HG03521 (cell line): Measurements from ENCODE around the gene ATG2A.
A peak's percentile ranks its signal among the peaks of the same experiment; 100 is the strongest.

Source experiments
- ATAC-seq: cut with Tn5 transposase; IDR thresholded peaks from one replicate; pipeline ENCODE4 v1.9.1; 2021; ENCODE audit warnings: mild to moderate bottlenecking, moderate library complexity; ENCODE audit not compliant: unreplicated experiment

The ATG2A gene

GRCh38 chr11:64925536-64926436, 8.8 kb upstream of the ATG2A start:
- ATAC-seq: no peak

- no peak for ATAC-seq
Observed at GRCh38 chr11:64924910-64925284, 7.9 kb upstream of the ATG2A start.

GRCh38 chr11:64923944-64924909, 7.2 kb upstream of the ATG2A start, which contains the start of gene PPP2R5B:
PPP2R5B (plus strand) TSS chr11:64924689; CDS start chr11:64925735, 1,046 bp downstream.
- ATAC-seq: peak; percentile 75

GRCh38 chr11:64923151-64923661, 6.2 kb upstream of the ATG2A start:
- ATAC-seq: no peak

- no peak for ATAC-seq
Observed at GRCh38 chr11:64921384-64921783, 4.4 kb upstream of the ATG2A start.

- no peak for ATAC-seq
Observed at GRCh38 chr11:64920124-64920523, 3.1 kb upstream of the ATG2A start.

- ATAC-seq: no peak
Observed at GRCh38 chr11:64919627-64920026, 2.6 kb upstream of the ATG2A start.

GRCh38 chr11:64918017-64918416, 1.0 kb upstream of the ATG2A start:
- no peak for ATAC-seq

GRCh38 chr11:64917663-64917995, 620 bp upstream of the ATG2A start:
- ATAC-seq: no peak

GRCh38 chr11:64916040-64916774, 802 bp downstream of the ATG2A start:
- no peak for ATAC-seq

GRCh38 chr11:64915376-64915887, 1.6 kb downstream of the ATG2A start:
- no peak for ATAC-seq

GRCh38 chr11:64914123-64914522, 2.9 kb downstream of the ATG2A start:
- no peak for ATAC-seq

- no peak for ATAC-seq
Observed at GRCh38 chr11:64913171-64913727, 3.8 kb downstream of the ATG2A start.

- ATAC-seq: no peak
Observed at GRCh38 chr11:64911689-64912088, 5.3 kb downstream of the ATG2A start.

- no peak for ATAC-seq
Observed at GRCh38 chr11:64911142-64911541, 5.9 kb downstream of the ATG2A start.

GRCh38 chr11:64910451-64911093, 6.4 kb downstream of the ATG2A start:
- no peak for ATAC-seq

- no peak for ATAC-seq
Observed at GRCh38 chr11:64909653-64910343, 7.2 kb downstream of the ATG2A start.

GRCh38 chr11:64908766-64909165, 8.2 kb downstream of the ATG2A start:
- no peak for ATAC-seq

- no peak for ATAC-seq
Observed at GRCh38 chr11:64906314-64906635, 10.7 kb downstream of the ATG2A start.
